ENCODE data around the gene SCN5A.

Gene SCN5A

GRCh38 chr3:38511546-38511945 is 137.9 kb downstream of the SCN5A start:
- H3K4me2 ChIP-seq (ENCODE audit: low read length) = no peak overlapping the region
- no peak overlapping the region for H2AFZ ChIP-seq (ENCODE audit: low read depth, low read length)
- H3K27ac ChIP-seq (ENCODE audit: low read length) = no peak overlapping the region
- no peaks in the 10 kb centered on the region for H3K27me3 ChIP-seq (ENCODE audit: low read depth, low read length)
- H3K9ac ChIP-seq (ENCODE audit: low read length) = no peak overlapping the region
- H3K4me1 ChIP-seq (ENCODE audit: low read length) = peaks cover 8% of the 10 kb centered on the region
- no peaks in the 10 kb centered on the region for H4K20me1 ChIP-seq (ENCODE audit: insufficient read depth, low read length)
- H3K9me3 ChIP-seq (ENCODE audit: insufficient read depth, low read length) = no peaks in the 10 kb centered on the region
- H3K4me3 ChIP-seq (ENCODE audit: low read length) = no peak overlapping the region
- TF ChIP-seq CTCF (IDR thresholded peaks at IDR 0.05; ENCODE audit: low read depth, low read length) = no peak
- TF ChIP-seq EZH2phosphoT487 (IDR thresholded peaks at IDR 0.05; ENCODE audit: low read depth) = no peak
- H3K36me3 ChIP-seq (replicated peaks; ENCODE audit: low read depth, low read length) = peaks cover 34% of the 10 kb centered on the region
- no peaks in the 10 kb centered on the region for H3K79me2 ChIP-seq (ENCODE audit: low read length)

- Histone ChIP-seq H2AFZ (ENCODE audit: low read depth, low read length) (no peak overlapping the region), H3K79me2 (ENCODE audit: low read length) (no peaks in the 10 kb centered on the region), H3K27ac (ENCODE audit: low read length) (no peak overlapping the region), H4K20me1 (ENCODE audit: insufficient read depth, low read length) (no peaks in the 10 kb centered on the region), H3K9ac (ENCODE audit: low read length) (no peak overlapping the region), H3K27me3 (ENCODE audit: low read depth, low read length) (no peaks in the 10 kb centered on the region), H3K4me3 (ENCODE audit: low read length) (no peak overlapping the region), H3K4me1 (ENCODE audit: low read length) (peaks cover 13% of the 10 kb centered on the region), H3K4me2 (ENCODE audit: low read length) (no peak overlapping the region), H3K36me3 (replicated peaks; ENCODE audit: low read depth, low read length) (peaks cover 36% of the 10 kb centered on the region), H3K9me3 (ENCODE audit: insufficient read depth, low read length) (no peaks in the 10 kb centered on the region)
- no peak for TF ChIP-seq EZH2phosphoT487 (IDR thresholded peaks at IDR 0.05; ENCODE audit: low read depth)
- no peak for TF ChIP-seq CTCF (IDR thresholded peaks at IDR 0.05; ENCODE audit: low read depth, low read length)
These were observed 138.9 kb downstream of the SCN5A start for GRCh38 chr3:38510631-38511030.

GRCh38 chr3:38509732-38510131 is 139.8 kb downstream of the SCN5A start:
- TF ChIP-seq EZH2phosphoT487 (IDR thresholded peaks at IDR 0.05; ENCODE audit: low read depth) = no peak
- no peak for TF ChIP-seq CTCF (IDR thresholded peaks at IDR 0.05; ENCODE audit: low read depth, low read length)
- H3K4me3 ChIP-seq (ENCODE audit: low read length) = no peak overlapping the region
- H3K27ac ChIP-seq (ENCODE audit: low read length) = no peak overlapping the region
- no peaks in the 10 kb centered on the region for H4K20me1 ChIP-seq (ENCODE audit: insufficient read depth, low read length)
- peaks cover 35% of the 10 kb centered on the region for H3K36me3 ChIP-seq (replicated peaks; ENCODE audit: low read depth, low read length)
- H2AFZ ChIP-seq (ENCODE audit: low read depth, low read length) = no peak overlapping the region
- no peaks in the 10 kb centered on the region for H3K79me2 ChIP-seq (ENCODE audit: low read length)
- H3K9ac ChIP-seq (ENCODE audit: low read length) = no peak overlapping the region
- H3K4me2 ChIP-seq (ENCODE audit: low read length) = no peak overlapping the region
- no peaks in the 10 kb centered on the region for H3K27me3 ChIP-seq (ENCODE audit: low read depth, low read length)
- peaks cover 13% of the 10 kb centered on the region for H3K4me1 ChIP-seq (ENCODE audit: low read length)
- H3K9me3 ChIP-seq (ENCODE audit: insufficient read depth, low read length) = no peaks in the 10 kb centered on the region

- Histone ChIP-seq H3K4me3 (ENCODE audit: low read length) (no peak overlapping the region), H3K9ac (ENCODE audit: low read length) (no peak overlapping the region), H2AFZ (ENCODE audit: low read depth, low read length) (no peak overlapping the region), H3K36me3 (replicated peaks; ENCODE audit: low read depth, low read length) (peaks cover 39% of the 10 kb centered on the region), H3K27ac (ENCODE audit: low read length) (no peak overlapping the region), H3K4me1 (ENCODE audit: low read length) (peaks cover 13% of the 10 kb centered on the region), H3K27me3 (ENCODE audit: low read depth, low read length) (no peaks in the 10 kb centered on the region), H3K9me3 (ENCODE audit: insufficient read depth, low read length) (no peaks in the 10 kb centered on the region), H4K20me1 (ENCODE audit: insufficient read depth, low read length) (no peaks in the 10 kb centered on the region), H3K4me2 (ENCODE audit: low read length) (no peak overlapping the region), H3K79me2 (ENCODE audit: low read length) (no peaks in the 10 kb centered on the region)
- no peak for TF ChIP-seq EZH2phosphoT487 (IDR thresholded peaks at IDR 0.05; ENCODE audit: low read depth)
- no peak for TF ChIP-seq CTCF (IDR thresholded peaks at IDR 0.05; ENCODE audit: low read depth, low read length)
These were observed 142.4 kb downstream of the SCN5A start for GRCh38 chr3:38507120-38507519.

All from OCI-LY3 (cell line).